Astrocyte (in vitro differentiated cells and primary cell): ENCODE data around the gene ACVR1.

Experiments used
- EZH2 ChIP-seq: IDR thresholded peaks from 2 replicates; pipeline ENCODE4 v1.6.1; 2012; ENCODE audit warnings: mild to moderate bottlenecking, low read length, inconsistent platforms; ENCODE audit not compliant: insufficient read depth
- TF ChIP-seq, protein P1 (sequence below): IDR thresholded peaks from 2 replicates; pipeline ENCODE4 v1.5.1; 2011; ENCODE audit warnings: low read depth, mild to moderate bottlenecking, inconsistent platforms, low read length, moderate library complexity; ENCODE audit not compliant: insufficient read depth

DNA sequence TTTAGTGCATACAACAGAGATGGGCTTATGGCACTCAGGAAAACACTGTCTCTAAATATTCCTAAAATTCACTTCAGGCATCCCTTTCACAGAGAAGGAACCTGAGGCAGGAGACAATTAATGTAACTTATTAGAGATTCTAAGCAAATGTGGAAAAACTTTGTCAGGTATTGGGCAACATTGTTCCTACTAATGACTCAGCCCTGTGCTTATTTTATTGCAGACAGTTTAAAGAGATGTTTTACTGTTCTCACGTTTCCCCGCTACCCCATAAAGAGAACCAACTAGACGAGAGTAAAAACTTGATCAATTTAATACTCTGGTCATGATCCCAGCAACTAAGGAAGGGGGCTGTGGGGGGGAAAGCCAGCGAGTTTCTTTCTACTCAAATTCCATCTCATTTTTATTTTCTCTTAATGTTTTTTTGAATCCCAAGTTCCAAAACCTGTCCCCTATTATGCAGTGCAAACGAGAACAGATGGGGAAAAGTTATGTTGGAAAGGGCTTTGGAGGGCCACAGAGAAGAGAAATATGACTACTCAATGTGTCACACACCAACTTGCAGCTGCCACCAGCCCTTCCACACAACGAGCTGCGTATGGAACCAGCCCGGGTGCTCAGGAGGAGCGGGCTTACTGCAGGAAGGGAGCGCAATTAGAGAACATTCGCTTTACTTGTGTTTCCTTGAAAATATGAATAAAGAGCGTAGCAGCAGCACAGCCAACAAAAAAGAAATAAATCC, 18.7 kb upstream of the ACVR1 start:
- TF ChIP-seq, protein P1, sequence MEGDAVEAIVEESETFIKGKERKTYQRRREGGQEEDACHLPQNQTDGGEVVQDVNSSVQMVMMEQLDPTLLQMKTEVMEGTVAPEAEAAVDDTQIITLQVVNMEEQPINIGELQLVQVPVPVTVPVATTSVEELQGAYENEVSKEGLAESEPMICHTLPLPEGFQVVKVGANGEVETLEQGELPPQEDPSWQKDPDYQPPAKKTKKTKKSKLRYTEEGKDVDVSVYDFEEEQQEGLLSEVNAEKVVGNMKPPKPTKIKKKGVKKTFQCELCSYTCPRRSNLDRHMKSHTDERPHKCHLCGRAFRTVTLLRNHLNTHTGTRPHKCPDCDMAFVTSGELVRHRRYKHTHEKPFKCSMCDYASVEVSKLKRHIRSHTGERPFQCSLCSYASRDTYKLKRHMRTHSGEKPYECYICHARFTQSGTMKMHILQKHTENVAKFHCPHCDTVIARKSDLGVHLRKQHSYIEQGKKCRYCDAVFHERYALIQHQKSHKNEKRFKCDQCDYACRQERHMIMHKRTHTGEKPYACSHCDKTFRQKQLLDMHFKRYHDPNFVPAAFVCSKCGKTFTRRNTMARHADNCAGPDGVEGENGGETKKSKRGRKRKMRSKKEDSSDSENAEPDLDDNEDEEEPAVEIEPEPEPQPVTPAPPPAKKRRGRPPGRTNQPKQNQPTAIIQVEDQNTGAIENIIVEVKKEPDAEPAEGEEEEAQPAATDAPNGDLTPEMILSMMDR: no peak
- no peak for TF ChIP-seq EZH2
